IPS-18c (cell line): ENCODE measurements around the gene SAMD8.
"Not testable (repeated sequence)": the region's sequence is repeated elsewhere in the genome, so short reads cannot be mapped to it uniquely, and the experiment has no call there.

Experiments used
- H3K4me3 ChIP-seq: 2 replicates; pipeline ENCODE4 v1.7.0; 2013; ENCODE audit warnings: low read depth, mild to moderate bottlenecking, low read length, moderate library complexity; ENCODE audit not compliant: insufficient read depth
- H3K9me3 ChIP-seq: one replicate; pipeline ENCODE4 v1.6.1; 2013; ENCODE audit warnings: mild to moderate bottlenecking, low read length, moderate library complexity; ENCODE audit not compliant: control insufficient read depth, insufficient read depth

SAMD8 gene

GRCh38 chr10:75197066-75197465, 85.6 kb downstream of the SAMD8 start:
- H3K4me3 ChIP-seq = no peak overlapping the region

DNA sequence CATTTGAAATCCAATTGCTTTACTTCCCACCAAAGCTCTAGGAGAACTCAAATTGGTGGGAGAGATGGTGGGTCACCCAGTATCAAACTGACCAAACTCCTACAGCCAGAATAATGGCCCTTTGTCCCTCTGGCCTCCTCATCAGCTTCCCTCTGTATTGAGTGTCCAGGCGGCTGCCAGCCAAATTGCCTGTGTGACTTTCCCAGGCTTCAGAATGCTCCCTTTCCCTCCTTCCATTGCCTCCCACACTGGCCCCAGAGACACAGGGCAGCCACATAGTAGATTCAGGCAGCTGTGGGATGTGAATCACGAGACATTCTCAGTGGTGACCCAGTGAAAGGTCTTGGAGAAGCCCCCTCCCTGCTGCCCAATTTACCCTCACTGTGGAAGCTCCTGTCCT, 86.5 kb downstream of the SAMD8 start:
- Histone ChIP-seq H3K9me3 (peaks cover 2% of the 10 kb centered on the region), H3K4me3 (no peak overlapping the region)

More at GRCh38 chr10:75197066-75197465, 85.6 kb downstream of the SAMD8 start:
- peaks cover 2% of the 10 kb centered on the region for H3K9me3 ChIP-seq

- H3K4me3 ChIP-seq, H3K9me3 ChIP-seq: not testable (repeated sequence)
Measured at GRCh38 chr10:75199949-75200348, 88.5 kb downstream of the SAMD8 start.

- Histone ChIP-seq H3K4me3 (no peak overlapping the region), H3K9me3 (no peaks in the 10 kb centered on the region)
Measured at GRCh38 chr10:75201793-75202307, 90.4 kb downstream of the SAMD8 start.

GRCh38 chr10:75202321-75203045, 91.0 kb downstream of the SAMD8 start:
- no peak overlapping the region for H3K4me3 ChIP-seq

DNA sequence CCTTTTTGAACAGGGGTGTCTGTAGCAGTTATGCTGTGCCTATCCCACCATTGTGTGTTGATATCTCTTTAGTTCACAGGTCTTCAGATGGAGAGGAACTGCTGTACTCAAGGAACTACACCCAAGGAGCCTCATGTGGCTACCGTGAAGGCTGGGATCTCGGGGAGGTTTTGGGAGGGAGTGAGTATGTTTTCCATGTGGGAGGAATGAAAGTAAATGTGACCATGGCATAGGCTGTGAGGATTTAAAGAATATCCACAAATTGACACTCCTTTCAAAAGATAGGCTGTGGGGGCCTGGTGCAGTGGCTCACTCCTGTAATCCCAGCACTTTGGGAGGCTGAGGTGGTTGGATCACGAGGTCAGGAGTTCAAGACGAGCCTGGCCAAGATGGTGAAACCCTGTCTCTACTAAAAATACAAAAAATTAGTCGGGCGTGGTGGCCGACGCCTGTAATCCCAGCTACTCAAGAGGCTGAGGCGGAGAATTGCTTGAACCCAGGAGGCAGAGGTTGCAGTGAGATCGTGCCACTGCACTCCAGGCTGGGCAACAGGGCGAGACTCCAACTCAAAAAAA, 91.7 kb downstream of the SAMD8 start:
- not testable (repeated sequence) for H3K4me3 ChIP-seq, H3K9me3 ChIP-seq

More at GRCh38 chr10:75202321-75203045, 91.0 kb downstream of the SAMD8 start:
- H3K9me3 ChIP-seq = no peaks in the 10 kb centered on the region

- Histone ChIP-seq H3K4me3 (no peak overlapping the region), H3K9me3 (no peaks in the 10 kb centered on the region)
Measured at GRCh38 chr10:75203724-75204123, 92.3 kb downstream of the SAMD8 start.

DNA sequence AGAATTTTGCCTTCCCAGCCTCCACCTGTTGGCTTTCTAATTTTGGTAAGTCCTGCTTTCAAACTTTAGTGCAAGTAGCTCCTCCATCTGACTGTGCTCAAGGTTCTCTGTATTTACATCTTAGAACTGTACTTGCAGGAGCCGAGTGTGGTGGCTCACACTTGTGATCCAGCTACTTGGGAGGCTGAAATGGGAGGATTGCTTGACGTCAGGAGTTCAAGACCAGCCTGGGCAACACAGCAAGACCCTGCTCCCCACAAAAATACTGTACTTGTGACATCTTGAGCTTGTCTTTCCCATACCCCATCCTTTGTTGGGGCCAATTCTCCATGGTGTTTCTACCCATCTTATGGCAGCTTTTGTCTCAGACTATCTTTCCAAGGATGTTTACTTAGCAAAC, 94.5 kb downstream of the SAMD8 start:
- no peak overlapping the region for H3K4me3 ChIP-seq
- no peaks in the 10 kb centered on the region for H3K9me3 ChIP-seq

DNA sequence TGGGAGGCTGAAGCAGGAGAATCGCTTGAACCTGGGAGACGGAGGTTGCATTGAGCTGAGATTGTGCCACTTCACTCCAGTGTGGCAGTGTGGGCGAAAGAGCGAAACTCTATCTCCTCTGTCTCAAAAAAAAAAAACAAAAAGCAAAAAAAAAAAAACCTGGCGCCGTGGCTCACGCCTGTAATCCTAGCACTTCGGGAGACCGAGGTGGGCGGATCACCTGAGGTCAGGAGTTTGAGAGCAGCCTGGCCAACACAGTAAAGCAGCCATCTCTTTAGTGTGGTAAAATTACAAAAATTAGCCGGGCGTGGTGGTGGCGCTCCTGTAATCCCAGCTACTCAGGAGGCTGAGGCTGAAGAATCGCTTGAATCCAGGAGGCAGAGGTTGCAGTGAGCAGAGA, 95.2 kb downstream of the SAMD8 start:
- H3K4me3 ChIP-seq, H3K9me3 ChIP-seq: not testable (repeated sequence)

GRCh38 chr10:75207079-75207856, 95.8 kb downstream of the SAMD8 start:
- Histone ChIP-seq H3K9me3 (no peaks in the 10 kb centered on the region), H3K4me3 (no peak overlapping the region)

DNA sequence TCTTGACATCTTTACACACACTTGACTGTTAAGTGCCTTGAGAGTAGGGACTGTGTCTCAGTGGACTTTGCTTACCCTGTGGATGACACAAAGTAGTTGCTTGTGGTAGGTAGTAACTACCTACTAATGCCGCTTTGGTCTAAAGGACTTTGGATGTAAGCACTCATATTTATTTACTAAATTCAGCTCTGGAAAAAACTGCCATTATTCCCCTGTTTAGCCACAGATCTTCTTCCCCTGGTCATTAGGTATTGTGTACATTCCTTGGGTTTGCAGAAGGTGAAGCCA, 96.3 kb downstream of the SAMD8 start:
- no peak overlapping the region for H3K4me3 ChIP-seq

GRCh38 chr10:75208181-75208580, 96.7 kb downstream of the SAMD8 start:
- no peaks in the 10 kb centered on the region for H3K9me3 ChIP-seq
- no peak overlapping the region for H3K4me3 ChIP-seq

More for the DNA sequence above, 96.3 kb downstream of the SAMD8 start:
- no peaks in the 10 kb centered on the region for H3K9me3 ChIP-seq

- no peaks in the 10 kb centered on the region for H3K9me3 ChIP-seq
- peak overlapping the region; percentile 97; the same call in 1 of the 2 replicates for H3K4me3 ChIP-seq
Measured at GRCh38 chr10:75209086-75209920, 97.8 kb downstream of the SAMD8 start.

DNA sequence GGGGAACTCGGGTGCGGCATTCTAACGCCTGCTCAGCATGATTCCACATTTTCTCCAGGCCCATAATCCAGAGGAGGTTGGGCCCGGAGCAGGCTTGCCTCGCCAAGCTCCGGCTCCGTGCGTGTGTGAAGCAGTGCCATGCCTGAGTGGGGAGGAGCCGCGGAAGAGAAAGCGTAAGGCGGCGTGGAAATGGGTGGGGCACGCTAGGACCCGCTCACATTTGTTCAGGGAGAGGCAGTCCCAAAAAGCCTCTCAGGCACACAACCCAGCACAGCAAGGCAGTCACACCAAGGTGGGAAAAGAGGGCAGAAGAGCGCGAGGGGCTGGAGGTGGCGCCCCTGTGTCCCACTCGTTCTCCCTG, 98.4 kb downstream of the SAMD8 start:
- H3K4me3 ChIP-seq = peak overlapping the region; percentile 97

DNA sequence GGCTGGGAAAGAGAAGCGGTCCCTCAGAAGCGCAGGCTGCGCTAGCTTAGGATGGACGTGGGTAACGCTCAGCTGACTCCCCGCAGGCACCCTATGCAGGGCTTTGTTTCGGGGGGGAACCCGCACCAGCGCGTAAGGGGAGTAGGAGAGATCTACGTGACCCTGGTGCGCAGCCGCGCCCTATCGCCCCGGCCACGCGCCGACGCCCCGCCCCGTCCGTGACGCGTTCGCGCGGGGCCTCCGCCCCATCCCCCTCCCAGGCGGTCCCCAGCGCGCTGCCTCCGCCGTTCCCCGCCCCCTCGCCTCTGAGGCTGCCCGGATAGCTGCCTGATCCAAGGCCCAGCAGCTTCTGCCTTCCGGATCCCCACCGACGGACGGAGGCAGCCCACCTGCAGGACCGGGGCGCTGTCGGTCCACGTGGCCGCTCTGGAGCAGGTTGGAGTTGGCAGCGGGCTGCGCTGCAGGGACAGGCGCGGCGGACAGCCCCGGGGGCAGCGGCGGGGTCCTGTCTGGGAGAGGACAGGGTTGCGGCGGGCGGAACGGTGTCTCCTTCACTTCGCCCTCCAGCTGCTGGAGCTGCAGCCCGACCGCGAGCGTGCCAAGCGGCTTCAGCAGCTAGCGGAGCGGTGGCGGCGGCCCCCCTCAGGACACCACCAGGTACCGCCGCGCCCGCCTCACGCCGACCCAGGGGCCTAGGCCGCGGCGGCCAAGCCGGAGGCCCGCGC, 99.0 kb downstream of the SAMD8 start, which contains the start of gene VDAC2:
Gene VDAC2, plus strand, starts transcription at position 515 of the 725 bp plus-strand sequence. CDS start 363 bp downstream, outside the sequence.
- no peaks in the 10 kb centered on the region for H3K9me3 ChIP-seq

More for the DNA sequence above, 98.4 kb downstream of the SAMD8 start:
- no peaks in the 10 kb centered on the region for H3K9me3 ChIP-seq

DNA sequence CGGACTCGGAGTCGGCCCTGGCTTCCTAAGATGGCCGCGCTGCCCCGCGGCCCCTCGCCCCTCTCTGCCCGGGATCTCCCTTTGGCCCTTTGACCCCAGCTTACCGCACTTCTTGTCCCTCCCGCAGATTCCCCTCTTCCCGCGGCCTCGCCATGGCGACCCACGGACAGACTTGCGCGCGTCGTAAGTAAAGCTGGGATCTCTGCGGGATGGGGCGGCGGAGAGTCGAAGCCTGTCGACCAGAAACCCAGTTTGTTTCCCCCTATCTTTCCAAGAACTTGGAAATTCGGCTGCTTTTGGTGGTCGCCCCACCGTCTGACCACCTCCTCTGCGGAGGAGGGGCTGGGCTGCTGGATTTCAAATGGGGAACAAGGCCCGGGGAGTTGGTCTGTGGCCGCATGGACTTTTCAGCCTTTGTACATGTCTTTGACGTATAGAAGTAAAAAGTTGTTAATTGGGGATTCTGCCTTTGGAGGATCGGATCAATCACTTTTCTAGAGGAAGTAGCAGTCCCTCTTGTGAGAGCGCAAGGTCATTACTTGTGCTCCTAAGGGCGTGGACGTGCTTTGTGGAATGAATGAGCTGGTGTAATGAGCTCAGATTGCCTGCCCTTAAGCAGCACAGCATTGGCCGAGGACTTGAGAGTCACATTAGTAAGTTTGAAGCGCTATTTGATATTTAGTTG, 99.7 kb downstream of the SAMD8 start:
- no peaks in the 10 kb centered on the region for H3K9me3 ChIP-seq
- peak overlapping the region; percentile 97 for H3K4me3 ChIP-seq

More for the DNA sequence above, 99.0 kb downstream of the SAMD8 start, which contains the start of gene VDAC2:
- H3K4me3 ChIP-seq = peak within 1 kb of the TSS; percentile 97
